ENCODE results near the gene NPAS4.
"Not testable (repeated sequence)": the region's sequence is repeated elsewhere in the genome, so short reads cannot be mapped to it uniquely, and the experiment has no call there.

Gene NPAS4

GRCh38 chr11:66447012-66447411, 26.2 kb downstream of the NPAS4 start:
- H3K27me3 Mint-ChIP-seq, result peaks cover 26 to 52% of the 10 kb centered on the region in 2 donors
- H3K4me1 Mint-ChIP-seq (ENCODE audit: low read depth in 2 of 2), result no peaks in the 10 kb centered on the region
- no peaks in the 10 kb centered on the region for H3K36me3 Mint-ChIP-seq (ENCODE audit: insufficient read depth)
- DNase-seq (no peak), ATAC-seq (replicated peaks) (no peak)
- H3K4me3 Mint-ChIP-seq, result no peak overlapping the region
- peaks cover 0 to 11% of the 10 kb centered on the region in 2 donors for H3K9me3 Mint-ChIP-seq
- H3K27ac Mint-ChIP-seq, result no peak overlapping the region

DNA sequence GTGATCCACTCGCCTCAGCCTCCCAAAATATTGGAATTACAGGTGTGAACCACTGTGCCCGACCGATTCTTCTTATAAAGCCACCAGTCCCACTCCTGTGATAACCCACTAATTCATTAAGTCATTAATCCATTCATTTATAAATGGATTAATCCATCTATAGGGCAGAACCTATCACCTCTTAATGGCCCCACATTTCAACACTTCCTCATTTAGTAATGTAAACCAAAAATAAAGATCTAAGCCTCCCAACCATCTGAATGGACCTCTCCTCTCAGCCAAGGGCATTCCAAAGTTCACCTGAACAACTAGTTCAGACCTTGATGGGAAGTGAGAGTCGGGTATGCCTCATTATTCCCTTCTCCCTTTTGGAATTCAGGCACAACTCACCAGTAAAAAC, 27.7 kb downstream of the NPAS4 start:
- ATAC-seq (replicated peaks) (no peak), DNase-seq (no peak)
- H3K36me3 Mint-ChIP-seq (ENCODE audit: insufficient read depth), result no peaks in the 10 kb centered on the region
- peaks cover 25 to 46% of the 10 kb centered on the region in 2 donors for H3K27me3 Mint-ChIP-seq
- H3K27ac Mint-ChIP-seq, result no peak overlapping the region
- H3K4me3 Mint-ChIP-seq, result no peak overlapping the region
- peaks cover 0 to 6% of the 10 kb centered on the region in 2 donors for H3K9me3 Mint-ChIP-seq
- H3K4me1 Mint-ChIP-seq (ENCODE audit: low read depth in 2 of 2), result no peaks in the 10 kb centered on the region

DNA sequence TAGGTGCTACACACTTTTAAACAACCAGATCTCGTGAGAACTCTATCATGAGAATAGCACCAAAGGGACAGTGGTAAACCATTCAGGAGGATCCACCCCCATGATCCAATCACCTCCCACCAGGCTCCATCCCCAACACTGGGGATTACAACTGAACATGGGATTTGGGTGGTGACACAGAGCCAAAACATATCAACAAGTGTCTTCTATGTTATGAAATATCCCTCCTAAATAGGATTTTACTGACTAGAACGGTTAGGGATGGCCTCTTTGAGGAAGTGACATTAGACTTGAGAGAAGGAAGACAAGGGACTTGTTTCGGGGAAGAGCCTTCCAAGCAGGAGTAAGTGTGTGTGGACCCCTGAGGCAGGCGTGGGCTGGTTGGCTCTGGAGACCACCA, 29.7 kb downstream of the NPAS4 start:
- DNase-seq (no peak), ATAC-seq (replicated peaks) (no peak)
- Mint-ChIP-seq H3K27me3 (peaks cover 25 to 44% of the 10 kb centered on the region in 2 donors), H3K4me1 (ENCODE audit: low read depth in 2 of 2) (peaks cover 9 to 15% of the 10 kb centered on the region in 2 donors), H3K4me3 (no peak overlapping the region), H3K27ac (no peak overlapping the region), H3K9me3 (no peaks in the 10 kb centered on the region), H3K36me3 (ENCODE audit: insufficient read depth) (no peaks in the 10 kb centered on the region)

- H3K36me3 Mint-ChIP-seq (ENCODE audit: insufficient read depth), result no peaks in the 10 kb centered on the region
- H3K27ac Mint-ChIP-seq, result no peak overlapping the region
- H3K9me3 Mint-ChIP-seq, result no peaks in the 10 kb centered on the region
- H3K4me3 Mint-ChIP-seq, result no peak overlapping the region
- DNase-seq (no peak), ATAC-seq (replicated peaks) (no peak)
- H3K27me3 Mint-ChIP-seq, result peaks cover 25 to 44% of the 10 kb centered on the region in 2 donors
- peaks cover 9 to 15% of the 10 kb centered on the region in 2 donors for H3K4me1 Mint-ChIP-seq (ENCODE audit: low read depth in 2 of 2)
Observed at GRCh38 chr11:66451663-66452062, 30.8 kb downstream of the NPAS4 start.

GRCh38 chr11:66454247-66454646, 33.4 kb downstream of the NPAS4 start:
- Mint-ChIP-seq H3K27me3 (peaks cover 15 to 33% of the 10 kb centered on the region in 2 donors), H3K4me3 (no peak overlapping the region), H3K4me1 (ENCODE audit: low read depth in 2 of 2) (peaks cover 9 to 15% of the 10 kb centered on the region in 2 donors), H3K36me3 (ENCODE audit: insufficient read depth) (no peaks in the 10 kb centered on the region), H3K27ac (no peak overlapping the region), H3K9me3 (no peaks in the 10 kb centered on the region)
- DNase-seq (no peak), ATAC-seq (replicated peaks) (no peak)

DNA sequence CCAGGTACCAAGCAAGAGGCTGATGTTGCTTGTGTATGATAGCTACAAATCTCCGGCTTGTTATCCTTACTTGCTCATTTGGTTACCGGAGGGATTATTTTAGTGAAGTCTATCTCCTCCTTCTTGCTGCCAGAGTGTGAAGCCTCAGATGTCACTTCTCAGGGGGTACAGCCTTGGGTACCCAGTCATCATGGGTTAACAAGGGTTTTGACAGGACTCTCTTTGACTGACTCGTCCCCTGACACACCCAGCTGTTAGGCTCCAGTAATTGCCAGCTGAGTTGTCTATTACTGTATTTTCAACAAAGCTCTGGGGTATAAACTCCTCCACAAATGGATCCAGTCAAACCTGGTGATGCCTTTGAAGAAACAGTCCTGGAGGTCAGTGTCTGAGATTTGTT, 34.0 kb downstream of the NPAS4 start:
- ATAC-seq (replicated peaks), result no peak

DNA sequence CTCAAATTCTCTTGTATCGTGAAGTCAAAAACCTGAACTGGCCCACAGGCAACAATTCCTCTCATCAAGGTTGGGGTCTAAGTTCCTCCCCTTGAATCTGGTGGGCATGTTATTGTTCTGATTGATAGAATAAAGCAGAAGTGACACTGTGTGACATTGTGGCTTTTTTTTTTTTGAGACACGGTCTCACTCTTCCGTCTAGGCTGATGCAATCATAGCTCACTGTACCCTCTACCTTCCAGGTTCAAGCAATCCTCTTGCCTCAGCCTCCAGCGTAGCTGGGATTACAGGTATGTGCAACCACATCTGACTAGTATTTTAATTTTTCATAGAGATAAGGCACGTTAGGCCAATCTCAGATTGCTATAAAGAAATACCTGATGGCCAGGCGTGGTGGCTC, 37.0 kb downstream of the NPAS4 start:
- DNase-seq, result no peak
- no peak for ATAC-seq (replicated peaks)
- Mint-ChIP-seq H3K9me3 (no peaks in the 10 kb centered on the region), H3K36me3 (ENCODE audit: insufficient read depth) (no peaks in the 10 kb centered on the region), H3K4me1 (ENCODE audit: low read depth in 2 of 2) (peaks cover 9 to 15% of the 10 kb centered on the region in 2 donors), H3K27me3 (peaks cover 0 to 6% of the 10 kb centered on the region in 2 donors), H3K27ac (no peak overlapping the region), H3K4me3 (no peak overlapping the region)

More for the DNA sequence above, 34.0 kb downstream of the NPAS4 start:
- no peak for DNase-seq
- H3K9me3 Mint-ChIP-seq, result no peaks in the 10 kb centered on the region
- no peaks in the 10 kb centered on the region for H3K36me3 Mint-ChIP-seq (ENCODE audit: insufficient read depth)
- H3K4me3 Mint-ChIP-seq, result no peak overlapping the region
- H3K4me1 Mint-ChIP-seq (ENCODE audit: low read depth in 2 of 2), result peaks cover 9 to 15% of the 10 kb centered on the region in 2 donors
- H3K27ac Mint-ChIP-seq, result no peak overlapping the region
- peaks cover 15 to 27% of the 10 kb centered on the region in 2 donors for H3K27me3 Mint-ChIP-seq

GRCh38 chr11:66459138-66459778, 38.4 kb downstream of the NPAS4 start:
- no peaks in the 10 kb centered on the region for H3K36me3 Mint-ChIP-seq (ENCODE audit: insufficient read depth)
- ATAC-seq (replicated peaks), result no peak
- no peak overlapping the region for H3K27ac Mint-ChIP-seq
- DNase-seq, result no peak
- H3K27me3 Mint-ChIP-seq, result peaks cover 0 to 6% of the 10 kb centered on the region in 2 donors
- H3K4me1 Mint-ChIP-seq (ENCODE audit: low read depth in 2 of 2), result peaks cover 2 to 8% of the 10 kb centered on the region in 2 donors
- no peak overlapping the region for H3K4me3 Mint-ChIP-seq
- H3K9me3 Mint-ChIP-seq, result no peaks in the 10 kb centered on the region

- H3K27me3 Mint-ChIP-seq, result no peaks in the 10 kb centered on the region
- no peaks in the 10 kb centered on the region for H3K9me3 Mint-ChIP-seq
- no peak for DNase-seq
- H3K4me3 Mint-ChIP-seq, result no peak overlapping the region
- H3K4me1 Mint-ChIP-seq (ENCODE audit: low read depth in 2 of 2), result peaks cover 5 to 8% of the 10 kb centered on the region in 2 donors
- H3K36me3 Mint-ChIP-seq (ENCODE audit: insufficient read depth), result no peaks in the 10 kb centered on the region
- no peak for ATAC-seq (replicated peaks)
- H3K27ac Mint-ChIP-seq, result no peak overlapping the region
Observed at GRCh38 chr11:66462010-66462409, 41.2 kb downstream of the NPAS4 start.

- Mint-ChIP-seq H3K27me3 (no peaks in the 10 kb centered on the region), H3K4me3 (no peak overlapping the region), H3K36me3 (ENCODE audit: insufficient read depth) (no peaks in the 10 kb centered on the region), H3K27ac (no peak overlapping the region), H3K4me1 (ENCODE audit: low read depth in 2 of 2) (peaks cover 8 to 11% of the 10 kb centered on the region in 2 donors), H3K9me3 (no peaks in the 10 kb centered on the region)
- no peak for ATAC-seq (replicated peaks)
- no peak for DNase-seq
Observed at GRCh38 chr11:66462911-66463310, 42.1 kb downstream of the NPAS4 start.

- not testable (repeated sequence) for H3K36me3 Mint-ChIP-seq (ENCODE audit: insufficient read depth); ATAC-seq (replicated peaks); DNase-seq; H3K27ac Mint-ChIP-seq; H3K9me3 Mint-ChIP-seq; H3K27me3 Mint-ChIP-seq; H3K4me3 Mint-ChIP-seq
- peaks cover 8 to 12% of the 10 kb centered on the region in 2 donors for H3K4me1 Mint-ChIP-seq (ENCODE audit: low read depth in 2 of 2)
Observed at GRCh38 chr11:66464116-66464515, 43.3 kb downstream of the NPAS4 start.

DNA sequence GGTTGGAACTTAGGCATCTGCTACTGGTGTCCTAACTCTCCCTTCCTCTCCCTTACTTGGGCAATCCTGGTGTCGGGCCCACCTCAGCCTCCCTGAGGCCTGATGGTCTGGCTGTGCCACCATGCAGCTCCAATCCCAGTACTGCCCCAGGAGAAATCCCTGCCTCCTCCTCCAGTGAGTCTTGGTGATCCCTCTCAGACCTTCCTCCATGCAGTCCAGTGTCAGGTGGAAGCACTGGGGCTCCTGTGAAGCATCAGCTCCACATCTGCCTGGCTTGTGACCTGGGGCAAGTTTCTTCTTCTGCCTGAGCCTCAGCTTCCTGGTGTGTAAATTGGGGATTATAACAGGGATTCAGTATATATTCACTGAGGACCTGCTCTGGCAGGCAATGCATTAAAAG, 44.1 kb downstream of the NPAS4 start:
- ATAC-seq (replicated peaks) (no peak), DNase-seq (no peak)
- H3K27ac Mint-ChIP-seq, result no peak overlapping the region
- H3K9me3 Mint-ChIP-seq, result no peaks in the 10 kb centered on the region
- H3K4me1 Mint-ChIP-seq (ENCODE audit: low read depth in 2 of 2), result peaks cover 8 to 12% of the 10 kb centered on the region in 2 donors
- no peaks in the 10 kb centered on the region for H3K27me3 Mint-ChIP-seq
- no peaks in the 10 kb centered on the region for H3K36me3 Mint-ChIP-seq (ENCODE audit: insufficient read depth)
- peak overlapping the region in 1 of 2 donors; percentile 85 for H3K4me3 Mint-ChIP-seq

- H3K36me3 Mint-ChIP-seq (ENCODE audit: insufficient read depth), result no peaks in the 10 kb centered on the region
- peaks cover 8 to 12% of the 10 kb centered on the region in 2 donors for H3K4me1 Mint-ChIP-seq (ENCODE audit: low read depth in 2 of 2)
- peak overlapping the region; percentile 85 to 87 for H3K4me3 Mint-ChIP-seq
- peak overlapping the region; percentile 81 to 86 for H3K27ac Mint-ChIP-seq
- no peak for DNase-seq
- no peaks in the 10 kb centered on the region for H3K9me3 Mint-ChIP-seq
- ATAC-seq (replicated peaks), result no peak
- H3K27me3 Mint-ChIP-seq, result no peaks in the 10 kb centered on the region
Observed at GRCh38 chr11:66465373-66466224, 44.8 kb downstream of the NPAS4 start.

Measured in effector memory CD8-positive, alpha-beta T cell (primary cell).